ENCODE data around the gene PTGER4. TPM values are rescaled to one million over a fixed set of nuclear protein-coding genes. Genes with fewer than 3 reads are reported as not detected.
A peak's percentile ranks its signal among the peaks of the same experiment; 100 is the strongest.

Gene PTGER4
- total RNA-seq, 1 donor from 2014 or later, result 8.5 TPM

GRCh38 chr5:40733879-40734563 is 54.3 kb downstream of the PTGER4 start:
- intact Hi-C loops (cut with DNase I), result loop anchor here (10.0 kb wide), 2 partner anchors 1019 to 1149 kb away; no protein-coding TSS in a partner anchor
- DNase-seq (ENCODE audit: missing footprints) (no peak), ATAC-seq (peak; percentile 49)

GRCh38 chr5:40734986-40735385 is 55.3 kb downstream of the PTGER4 start:
- intact Hi-C loops (cut with DNase I), result loop anchor here (5.0 to 10.0 kb wide), 3 partner anchors 788 to 1150 kb away; no protein-coding TSS in a partner anchor
- no peak for ATAC-seq

GRCh38 chr5:40735609-40736008 is 55.9 kb downstream of the PTGER4 start:
- no peak for ATAC-seq
- intact Hi-C loops (cut with DNase I), result loop anchor here (5.0 to 10.0 kb wide), 3 partner anchors 788 to 1151 kb away; no protein-coding TSS in a partner anchor
- DNase-seq (ENCODE audit: missing footprints), result no peak

More at GRCh38 chr5:40734986-40735385, 55.3 kb downstream of the PTGER4 start:
- DNase-seq (ENCODE audit: missing footprints), result no peak

- DNase-seq (ENCODE audit: missing footprints) (no peak), ATAC-seq (peak; percentile 42)
- intact Hi-C loops (cut with DNase I), result loop anchor here (5.0 to 10.0 kb wide), 3 partner anchors 789 to 1151 kb away; no protein-coding TSS in a partner anchor
These were observed 56.6 kb downstream of the PTGER4 start for GRCh38 chr5:40736103-40736875.

GRCh38 chr5:40738502-40738901 is 58.8 kb downstream of the PTGER4 start:
- DNase-seq (ENCODE audit: missing footprints), result no peak
- ATAC-seq, result no peak
- intact Hi-C loops (cut with DNase I), result loop anchor here (5.0 to 10.0 kb wide), 3 partner anchors 791 to 1154 kb away; no protein-coding TSS in a partner anchor

Other genes starting within 250 kb of the PTGER4 start
- 19.3 TPM for gene TTC33, start 76.0 kb downstream of the PTGER4 start, total RNA-seq
- gene PRKAA1, start 118.5 kb downstream of the PTGER4 start, total RNA-seq, result 33.6 TPM
- gene RPL37, start 155.3 kb downstream of the PTGER4 start, total RNA-seq, result 693 TPM
- 7.1 TPM for gene CARD6, start 161.5 kb downstream of the PTGER4 start, total RNA-seq
- 346 TPM for gene C7, start 229.6 kb downstream of the PTGER4 start, total RNA-seq